Left lobe of liver (tissue), 2 donors: ENCODE measurements around the gene WSB2. TPM values are rescaled to one million over a fixed set of nuclear protein-coding genes. Genes with fewer than 3 reads are reported as not detected.
"Not testable (repeated sequence)": the region's sequence is repeated elsewhere in the genome, so short reads cannot be mapped to it uniquely, and the experiment has no call there.

ENCODE experiments used
- ATAC-seq: fragments of 200-7000 bp; cut with Tn5 transposase; one replicate; pipeline ENCODE4 v1.9.1; 2020; ENCODE audit warnings: mild to moderate bottlenecking, moderate library complexity
- DNase-seq: peaks from one replicate; pipeline ENCODE4 v3.0.0-alpha.2; 2020; ENCODE audit warnings: low spot score
- total RNA-seq: library from RNA; stranded (reverse); gene quantifications from one replicate; pipeline ENCODE4 v1.2.1, GENCODE V29; 2021
- donor health status: DM: no; HTN: no; CAD: no; lungs with moderate emphysema.
- donor health status: DM: no; HTN: yes; CAD: no.

WSB2 gene
- total RNA-seq, 1 donor from 2014 or later, result 51.4 TPM

DNA sequence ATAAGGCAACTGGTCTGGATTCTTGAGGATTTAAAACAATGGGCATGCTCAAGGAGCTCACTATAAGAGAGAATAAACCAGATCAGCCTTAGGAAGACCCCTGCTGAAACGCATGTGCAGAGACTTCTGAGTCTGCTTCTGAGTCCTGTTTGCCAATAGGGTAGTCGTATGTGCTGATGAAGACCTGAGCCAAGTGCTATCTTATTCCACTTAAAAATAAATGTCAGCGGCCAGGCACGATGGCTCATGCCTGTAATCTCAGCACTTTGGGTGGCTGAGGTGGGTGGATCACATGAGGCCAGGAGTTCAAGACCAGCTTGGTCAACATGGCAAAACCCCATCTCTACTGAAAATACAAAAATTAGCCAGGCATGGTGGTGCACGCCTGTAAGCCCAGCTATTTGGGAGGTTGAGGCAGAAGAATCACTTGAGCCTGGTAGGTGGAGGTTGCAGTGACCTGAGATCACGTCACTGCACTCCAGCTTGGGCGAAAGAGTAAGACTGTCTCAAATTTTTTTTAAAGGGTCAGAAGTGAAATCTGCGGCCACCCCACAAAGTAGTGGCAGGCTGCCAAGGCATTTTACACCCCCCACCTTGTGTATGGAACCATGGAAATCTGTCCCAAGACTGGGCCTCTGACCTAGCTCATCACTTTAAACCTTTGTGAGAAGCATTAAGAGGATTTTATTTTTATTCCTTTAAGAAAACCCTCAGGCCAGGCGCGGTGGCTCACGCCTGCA lies 24.1 kb downstream of the WSB2 start:
- DNase-seq (no peak), ATAC-seq (no peak)

DNA sequence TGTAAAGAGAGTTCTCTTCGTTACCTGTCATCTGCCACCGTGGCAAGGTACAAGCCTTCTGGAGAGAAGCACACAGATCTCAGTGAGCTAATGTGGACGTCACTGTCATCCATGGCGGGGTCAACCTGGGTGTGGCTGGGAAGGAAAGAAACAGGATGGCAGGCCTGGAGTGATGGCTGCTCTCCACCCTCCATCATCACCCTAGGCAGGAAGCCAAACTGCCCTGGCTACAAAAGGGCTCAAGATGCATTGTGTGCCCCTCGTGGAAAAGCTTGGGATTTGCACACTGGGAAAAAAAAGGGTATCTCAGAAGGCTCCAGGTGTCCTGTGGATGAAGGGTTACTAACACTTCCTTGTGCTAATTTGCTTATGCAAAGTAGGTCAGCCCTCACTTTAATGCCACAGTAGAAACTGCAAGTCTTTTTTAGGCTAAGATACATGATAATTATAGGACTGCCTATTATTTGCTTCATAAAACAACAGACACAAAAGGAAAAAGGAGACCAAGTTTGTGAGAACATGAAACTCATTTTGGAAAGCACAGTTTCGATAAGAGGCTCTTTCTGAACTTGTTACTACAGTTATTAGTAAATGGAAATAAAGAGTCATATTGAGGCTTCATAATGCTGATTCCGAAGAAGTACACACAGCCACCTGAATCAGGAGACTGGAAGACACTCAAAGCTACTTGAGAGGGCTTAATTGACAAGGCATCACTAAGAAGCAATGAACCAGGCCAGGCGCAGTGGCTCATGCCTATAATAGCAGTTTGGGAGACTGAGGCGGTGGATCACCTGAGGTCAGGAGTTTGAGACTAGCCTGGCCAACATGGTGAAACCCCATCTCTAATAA lies 25.6 kb downstream of the WSB2 start:
- DNase-seq, result no peak

DNA sequence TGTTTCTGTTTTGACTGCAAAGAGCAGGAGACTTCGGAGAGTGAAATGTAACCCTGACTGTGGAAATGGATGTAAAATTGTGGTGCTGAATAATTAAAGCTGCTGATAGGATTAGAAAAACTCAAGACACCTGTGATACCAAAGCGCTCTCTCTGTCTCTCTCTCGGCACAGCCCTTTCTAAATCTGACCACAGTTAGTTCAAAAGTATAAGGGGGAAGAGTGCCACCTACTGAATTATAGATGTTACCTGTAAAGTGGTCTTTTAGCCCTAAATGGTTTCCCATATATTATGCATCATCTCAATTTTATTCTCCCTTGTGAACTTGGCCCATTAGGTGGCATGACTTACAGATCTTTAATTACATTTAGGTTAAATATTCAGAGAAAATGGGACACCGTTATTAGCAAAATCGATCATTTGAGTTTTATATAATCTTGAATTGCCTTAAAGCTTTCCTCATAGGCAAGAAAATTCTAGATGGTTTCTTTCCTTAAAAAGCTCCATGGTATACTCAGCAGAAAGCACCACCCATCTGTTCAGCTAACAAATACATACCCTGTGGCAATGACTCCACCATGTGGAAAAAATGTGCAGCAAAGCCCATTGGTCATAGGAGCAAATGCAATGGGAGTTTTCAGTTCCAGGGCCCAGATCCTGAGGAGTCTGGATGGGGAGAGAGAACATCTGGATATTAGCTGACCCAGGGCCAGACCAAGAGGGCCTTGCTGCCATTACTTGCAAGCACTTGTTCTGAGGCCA lies 26.4 kb downstream of the WSB2 start:
- no peak for DNase-seq
- ATAC-seq, result peak; percentile 74

More for the DNA sequence above, 25.6 kb downstream of the WSB2 start:
- peak; percentile 11 for ATAC-seq

DNA sequence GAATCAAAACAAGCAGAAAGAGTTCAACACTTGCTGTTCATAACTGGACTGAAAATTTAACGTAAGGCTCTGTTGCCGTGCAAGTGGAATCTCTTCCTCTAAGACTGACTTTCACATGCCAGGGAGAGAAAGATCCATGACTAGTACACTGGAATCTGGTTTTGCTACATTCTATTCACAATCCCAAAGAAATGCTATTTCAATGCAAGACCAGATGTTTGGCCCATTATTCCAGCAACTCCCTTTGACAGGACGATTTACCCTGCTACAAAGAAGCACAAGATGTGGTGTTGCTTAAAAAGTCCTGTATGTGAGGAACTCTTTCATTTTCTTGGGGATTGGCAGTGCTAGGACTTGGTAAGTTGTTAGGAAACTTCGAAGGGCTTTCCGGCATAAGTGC lies 27.1 kb downstream of the WSB2 start:
- ATAC-seq (no peak), DNase-seq (no peak)

DNA sequence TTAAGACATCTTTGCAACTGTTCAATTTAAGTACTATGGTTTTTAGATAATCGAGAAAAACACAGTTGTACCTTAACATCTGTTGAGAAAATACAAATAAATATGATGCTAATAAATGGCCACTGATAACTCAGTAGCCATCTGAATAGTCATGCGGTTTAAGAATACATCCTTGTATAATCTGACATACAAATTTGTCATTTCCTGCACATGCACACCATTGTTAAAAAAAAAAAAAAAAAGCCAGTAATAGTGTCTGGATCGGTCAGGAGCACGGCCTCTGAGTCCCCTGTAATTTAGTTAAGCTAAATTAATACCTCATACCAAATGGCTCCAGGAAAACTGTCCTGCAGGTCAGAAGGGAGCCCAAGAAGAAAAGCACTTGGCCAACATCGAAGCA lies 27.7 kb downstream of the WSB2 start:
- ATAC-seq (no peak), DNase-seq (no peak)

DNA sequence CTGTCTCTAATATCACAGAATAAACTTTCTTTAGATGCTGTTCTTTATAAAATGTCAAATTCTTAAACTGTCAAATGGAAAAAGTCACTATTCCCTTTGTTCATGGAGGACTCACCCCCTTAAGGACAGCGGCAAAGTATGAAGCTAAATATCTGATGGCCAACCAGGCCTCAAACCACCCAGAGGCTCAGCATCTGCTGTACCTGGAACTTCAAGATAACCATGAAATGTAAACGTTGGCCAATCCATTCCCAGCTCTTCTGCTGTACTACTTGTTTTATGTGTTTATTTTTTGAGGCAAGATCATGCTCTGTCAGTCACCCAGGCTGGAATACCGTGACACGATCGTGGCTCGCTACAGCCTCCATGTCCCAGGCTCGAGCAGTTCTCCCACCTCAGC lies 28.8 kb downstream of the WSB2 start:
- DNase-seq (no peak), ATAC-seq (no peak)

DNA sequence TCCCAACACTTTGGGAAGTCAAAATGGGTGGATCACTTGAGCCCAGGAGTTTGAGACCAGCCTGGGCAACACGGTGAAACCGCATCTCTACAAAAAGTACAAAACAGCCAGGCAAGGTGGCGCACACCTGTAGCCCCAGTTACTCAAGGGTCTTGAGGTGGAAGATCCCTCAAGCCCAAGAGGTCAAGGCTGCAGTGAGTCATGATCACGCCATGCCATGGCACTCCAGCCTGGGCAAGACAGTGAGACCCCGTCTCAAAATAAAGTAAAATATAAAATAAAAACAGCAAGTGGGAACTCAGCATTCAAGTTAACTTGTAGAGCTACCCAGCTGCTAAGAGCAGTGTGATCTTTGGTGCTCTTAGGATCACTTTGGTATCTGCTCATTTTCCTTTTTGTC lies 31.8 kb downstream of the WSB2 start:
- ATAC-seq, result no peak
- no peak for DNase-seq

DNA sequence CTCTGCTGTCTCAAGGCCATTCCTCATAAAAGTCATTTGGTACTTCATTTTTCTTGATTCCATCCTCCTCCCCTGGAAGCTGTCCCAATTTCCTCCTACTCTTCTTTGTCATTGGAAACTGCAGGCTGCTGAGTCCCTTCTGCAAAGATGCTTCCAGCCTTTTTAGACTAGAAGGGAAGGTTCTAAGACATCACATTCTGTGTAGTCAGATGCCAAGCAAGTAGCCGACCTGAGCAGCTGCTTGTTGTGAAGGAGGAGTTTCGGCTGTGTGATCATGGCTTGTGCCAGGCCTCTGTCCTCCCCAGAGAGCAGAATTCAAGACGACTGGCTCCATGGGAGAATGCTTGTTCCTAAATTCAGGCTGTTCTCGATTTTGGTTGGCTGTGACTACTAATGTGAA lies 35.8 kb downstream of the WSB2 start:
- DNase-seq, result no peak
- ATAC-seq, result no peak

GRCh38 chr12:118023301-118023860 lies 37.6 kb downstream of the WSB2 start:
- no peak for DNase-seq

DNA sequence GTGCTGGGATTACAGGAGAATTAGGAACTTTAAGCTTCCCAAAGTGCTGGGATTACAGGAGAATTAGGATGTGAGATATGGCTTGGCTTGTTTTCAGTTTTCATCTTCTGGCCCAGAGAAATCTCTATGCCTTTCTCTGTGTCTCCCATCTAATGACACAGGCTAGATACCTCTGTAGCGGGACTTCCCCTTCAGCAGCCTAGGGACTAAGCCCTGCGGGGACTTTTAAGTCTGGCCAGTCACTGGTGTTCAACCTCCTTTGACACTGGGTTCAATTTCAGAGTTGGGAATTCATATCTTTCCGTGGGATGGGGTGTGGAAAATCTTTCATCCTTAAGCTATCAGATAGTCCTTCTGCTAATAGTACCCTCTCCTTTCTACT lies 38.3 kb downstream of the WSB2 start:
- ATAC-seq, result no peak
- no peak for DNase-seq

More at GRCh38 chr12:118023301-118023860, 37.6 kb downstream of the WSB2 start:
- ATAC-seq, result no peak

GRCh38 chr12:118022097-118022727 lies 38.8 kb downstream of the WSB2 start:
- ATAC-seq, DNase-seq: not testable (repeated sequence)

DNA sequence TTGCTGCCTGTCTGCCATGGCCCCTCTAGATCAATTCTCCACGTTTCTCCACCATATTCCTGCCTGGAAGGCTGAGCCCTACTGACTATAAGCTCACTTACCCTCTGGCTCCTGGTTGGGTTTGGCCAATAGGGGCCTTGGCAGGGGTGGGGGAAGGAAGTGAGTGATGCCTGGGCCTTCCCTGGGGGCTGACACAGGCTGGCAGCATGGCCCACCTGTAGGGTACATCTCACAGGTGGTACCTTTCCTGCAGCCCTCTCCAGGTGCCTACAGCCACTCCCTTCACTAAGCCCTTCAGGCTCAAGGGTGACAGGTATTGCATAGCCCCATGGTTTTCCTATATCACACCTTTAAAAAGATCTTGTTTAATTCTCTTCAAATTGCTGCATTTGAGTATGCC lies 40.9 kb downstream of the WSB2 start:
- DNase-seq (no peak), ATAC-seq (no peak)

GRCh38 chr12:118017926-118018325 lies 43.1 kb downstream of the WSB2 start:
- no peak for DNase-seq
- ATAC-seq, result no peak

DNA sequence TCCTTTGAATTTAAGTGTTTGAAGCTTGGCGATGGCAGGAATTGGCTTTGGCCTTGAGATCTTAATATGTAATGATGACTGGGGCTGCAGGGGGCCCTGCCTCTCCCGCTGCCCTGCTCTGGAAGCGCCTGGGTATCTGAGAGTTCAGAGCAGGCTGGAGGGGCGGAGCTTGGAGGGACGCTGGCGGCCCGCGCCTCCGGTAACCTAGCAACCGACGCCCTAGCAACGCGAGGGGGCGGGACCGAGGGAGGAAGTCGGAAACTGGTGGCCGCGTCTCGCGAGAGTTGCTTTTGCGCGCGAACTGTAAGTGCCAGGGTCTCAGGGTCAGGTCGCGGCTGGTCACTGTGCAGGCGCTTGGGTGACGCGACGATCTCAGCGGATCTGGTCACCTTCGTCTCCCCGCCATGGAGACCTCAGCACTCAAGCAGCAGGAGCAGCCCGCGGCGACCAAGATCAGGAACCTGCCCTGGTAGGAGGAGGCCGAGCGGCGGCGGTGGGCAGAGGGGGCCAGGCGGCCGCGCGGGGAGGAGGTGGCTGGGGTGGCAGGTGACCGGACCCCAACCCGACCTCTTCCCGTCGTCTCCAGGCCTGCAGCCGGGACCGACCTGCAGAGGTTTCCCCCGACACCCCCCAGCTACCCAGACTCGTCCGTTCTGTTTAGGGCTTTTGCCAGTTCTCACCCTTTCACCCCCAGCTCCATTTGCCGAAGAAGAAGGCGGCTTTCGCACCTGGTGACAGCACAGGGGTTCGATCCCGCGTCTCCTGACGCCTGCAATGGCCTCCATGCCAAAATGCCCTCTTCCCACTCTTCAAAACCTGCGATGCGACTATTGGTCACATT lies 44.3 kb downstream of the WSB2 start, which contains the start of gene RFC5:
RFC5 (plus strand) TSS at position 280 of the 841 bp plus-strand sequence; CDS start at position 405, 125 bp downstream.
- peak; percentile 99 for DNase-seq
- ATAC-seq, result peak; percentile 97

GRCh38 chr12:118015944-118016343 lies 45.0 kb downstream of the WSB2 start:
- ATAC-seq (peak; percentile 75), DNase-seq (peak; percentile 50)

DNA sequence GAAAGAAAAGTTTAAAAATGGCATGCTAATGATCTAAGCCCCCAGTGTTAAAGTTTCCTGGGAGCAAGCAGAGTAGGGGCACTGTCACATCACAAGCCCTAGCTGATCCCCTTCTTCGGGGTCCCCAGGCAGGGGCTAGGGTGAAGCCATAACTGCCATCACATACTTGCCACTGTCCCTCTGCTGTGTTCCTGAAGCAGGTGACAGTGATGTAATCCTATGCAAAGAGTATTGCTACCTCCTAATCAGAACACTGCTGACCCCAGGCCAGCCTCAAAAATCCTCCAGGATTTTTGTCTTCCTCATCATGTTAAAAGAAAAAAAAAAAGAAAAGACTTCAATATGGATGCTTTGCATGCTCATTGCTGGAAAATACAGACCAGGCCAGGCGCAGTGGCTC lies 45.7 kb downstream of the WSB2 start:
- DNase-seq (no peak), ATAC-seq (peak; percentile 31)

DNA sequence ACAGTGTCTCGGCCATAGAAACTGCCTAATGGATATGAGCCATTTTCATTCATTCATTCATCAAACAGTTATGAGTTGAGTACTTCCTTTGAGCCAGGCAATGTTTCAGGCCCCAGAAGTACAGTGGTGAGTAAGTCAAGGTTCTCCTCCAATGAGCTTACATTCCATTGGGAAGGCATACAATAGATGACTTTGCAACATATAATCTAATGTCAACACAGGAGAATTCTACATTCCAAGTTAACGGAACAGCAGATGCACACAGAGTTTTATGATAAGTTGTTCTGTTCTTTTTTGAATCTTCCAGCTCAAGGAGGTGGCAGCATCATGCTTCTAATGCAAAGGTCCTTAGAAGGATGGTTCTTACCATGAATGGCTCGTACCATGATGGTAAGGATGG lies 47.7 kb downstream of the WSB2 start:
- DNase-seq, result no peak
- ATAC-seq, result no peak

- ATAC-seq (no peak), DNase-seq (no peak)
Measured at GRCh38 chr12:118011961-118012360, 49.0 kb downstream of the WSB2 start.

DNA sequence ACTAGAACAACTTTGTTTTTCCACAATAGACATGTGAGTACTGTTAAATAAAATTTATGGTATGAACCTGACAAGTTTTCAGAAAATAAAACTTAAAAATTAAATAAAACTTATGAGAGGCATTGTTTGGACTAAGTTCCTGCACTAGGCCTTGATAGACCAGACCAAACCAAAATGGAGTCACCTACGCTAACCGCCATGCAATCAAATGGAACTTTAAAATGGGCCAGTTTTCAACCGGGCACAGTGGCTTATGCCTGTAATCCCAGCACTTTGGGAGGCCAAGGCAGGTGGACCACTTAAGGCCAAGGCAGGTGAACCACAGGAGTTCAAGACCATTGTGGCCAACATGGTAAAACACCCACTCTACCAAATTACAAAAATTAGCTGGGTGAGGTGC lies 49.6 kb downstream of the WSB2 start:
- no peak for ATAC-seq
- no peak for DNase-seq

DNA sequence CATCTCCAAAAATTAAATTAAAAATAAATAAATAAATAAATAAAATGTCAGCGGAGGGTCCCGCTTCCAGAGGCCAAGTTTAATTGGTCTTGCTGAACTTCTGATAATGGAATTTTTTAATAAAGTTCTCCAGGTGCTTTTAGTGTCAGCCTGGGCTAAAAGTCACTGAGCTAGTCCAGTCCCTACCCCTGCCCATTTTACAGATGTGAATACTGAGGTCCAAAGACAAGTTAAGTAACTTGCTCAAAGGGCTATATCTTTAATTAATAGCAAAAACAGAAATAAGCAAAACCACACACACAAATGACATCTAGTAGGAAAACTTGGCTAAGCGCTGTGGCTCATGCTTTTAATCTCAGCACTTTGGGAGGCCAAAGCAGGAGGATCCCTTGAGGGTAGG lies 50.1 kb downstream of the WSB2 start:
- no peak for DNase-seq

More for the DNA sequence above, 50.1 kb downstream of the WSB2 start:
- no peak for ATAC-seq
